NCI-H82 treated with DMSO at 0.1 percent for 48 hours (cell line): ENCODE results near the gene ACO1.

Experiments used
- DNase-seq: peaks from one replicate; lab custom pipeline; 2025; ENCODE audit not compliant: unreplicated experiment; lab: John Stamatoyannopoulos, UW

ACO1 gene

GRCh38 chr9:32382565-32383320, 1.7 kb upstream of the ACO1 start:
- no peak for DNase-seq

GRCh38 chr9:32384002-32384363, 460 bp upstream of the ACO1 start:
- no peak for DNase-seq

GRCh38 chr9:32385152-32385884, 875 bp downstream of the ACO1 start:
- no peak for DNase-seq

GRCh38 chr9:32385885-32386283, 1.4 kb downstream of the ACO1 start:
- no peak for DNase-seq

- DNase-seq: no peak
These were observed 2.8 kb downstream of the ACO1 start for GRCh38 chr9:32387256-32387655.

- no peak for DNase-seq
These were observed 4.9 kb downstream of the ACO1 start for GRCh38 chr9:32389365-32389764.

- no peak for DNase-seq
These were observed 9.5 kb downstream of the ACO1 start for GRCh38 chr9:32393911-32394310.

- no peak for DNase-seq
These were observed 10.1 kb downstream of the ACO1 start for GRCh38 chr9:32394381-32395049.

- no peak for DNase-seq
These were observed 11.2 kb downstream of the ACO1 start for GRCh38 chr9:32395510-32396216.

GRCh38 chr9:32398207-32398606, 13.8 kb downstream of the ACO1 start:
- no peak for DNase-seq

GRCh38 chr9:32399110-32399815, 14.8 kb downstream of the ACO1 start:
- no peak for DNase-seq

GRCh38 chr9:32401488-32401887, 17.0 kb downstream of the ACO1 start:
- DNase-seq: no peak

GRCh38 chr9:32403567-32404260, 19.3 kb downstream of the ACO1 start:
- DNase-seq: no peak

- DNase-seq: no peak
These were observed 20.0 kb downstream of the ACO1 start for GRCh38 chr9:32404402-32404801.

GRCh38 chr9:32404856-32405255, 20.4 kb downstream of the ACO1 start:
- no peak for DNase-seq

- no peak for DNase-seq
These were observed 21.1 kb downstream of the ACO1 start for GRCh38 chr9:32405506-32405905.

- DNase-seq: no peak
These were observed 21.6 kb downstream of the ACO1 start for GRCh38 chr9:32406046-32406445.

- DNase-seq: no peak
These were observed 27.3 kb downstream of the ACO1 start for GRCh38 chr9:32411753-32412152.

GRCh38 chr9:32412440-32412839, 28.0 kb downstream of the ACO1 start:
- DNase-seq: no peak

GRCh38 chr9:32413424-32413823, 29.0 kb downstream of the ACO1 start:
- DNase-seq: no peak
